ENCODE results near the gene GTPBP4.
"Not testable (repeated sequence)": the region's sequence is repeated elsewhere in the genome, so short reads cannot be mapped to it uniquely, and the experiment has no call there.

GTPBP4 gene

DNA sequence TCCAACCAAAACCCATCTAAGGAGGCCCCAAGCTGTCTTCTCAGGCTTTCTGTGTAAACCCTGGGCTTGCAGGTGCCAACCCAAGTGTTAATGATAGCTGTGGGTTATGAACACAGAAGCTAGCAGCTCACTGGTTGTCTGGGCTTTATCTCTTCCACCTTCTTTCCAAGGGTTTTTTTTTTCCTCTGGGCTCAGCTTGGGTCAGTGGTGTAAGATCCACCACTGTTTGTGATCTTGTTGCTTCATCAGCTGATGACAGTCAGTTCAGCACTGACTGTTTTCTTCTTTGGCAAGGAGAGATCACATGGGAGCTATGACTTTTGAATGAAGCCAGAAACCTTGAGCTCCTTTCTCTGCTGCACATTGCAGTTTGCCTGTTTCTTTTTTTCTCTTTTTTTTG lies 4.6 kb downstream of the GTPBP4 start:
- no peak for DNase-seq

- DNase-seq: no peak
Observed at GRCh38 chr10:994836-995558, 6.8 kb downstream of the GTPBP4 start.

DNA sequence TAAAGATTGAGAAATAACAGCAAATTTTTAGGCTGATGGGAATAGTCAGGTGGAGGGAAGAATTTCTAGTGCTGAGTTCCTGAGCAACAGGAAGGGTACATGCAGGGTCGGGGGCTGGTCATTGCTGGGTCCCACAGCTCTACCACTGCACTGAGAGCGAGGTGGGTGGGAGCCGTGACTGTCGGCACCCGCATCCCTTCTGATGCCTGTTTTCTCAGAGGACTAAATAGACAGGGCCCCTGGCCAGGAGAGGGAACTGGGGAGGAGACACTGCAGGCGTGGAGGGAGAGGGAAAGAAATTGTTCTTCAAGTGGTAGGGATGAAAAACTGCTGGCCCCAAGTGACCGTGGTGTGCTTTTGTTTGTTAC lies 7.3 kb downstream of the GTPBP4 start:
- no peak for DNase-seq

DNA sequence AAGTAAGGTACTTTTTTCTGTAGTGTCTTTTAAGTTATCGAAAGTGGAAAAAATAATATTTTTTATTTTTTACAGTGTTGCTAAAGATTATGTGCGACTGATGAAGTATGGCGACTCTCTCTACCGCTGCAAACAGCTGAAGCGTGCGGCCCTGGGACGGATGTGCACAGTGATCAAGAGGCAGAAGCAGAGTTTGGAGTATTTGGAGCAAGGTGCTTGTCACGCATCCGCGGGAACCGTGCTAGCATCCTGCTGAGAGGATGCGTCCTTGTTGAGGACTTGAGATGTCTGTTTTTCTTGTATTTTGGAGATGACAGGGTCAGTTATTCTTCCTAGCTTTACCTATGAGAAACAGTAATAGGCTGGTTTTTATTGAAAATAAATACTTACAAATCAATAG lies 7.8 kb downstream of the GTPBP4 start:
- DNase-seq: no peak

DNA sequence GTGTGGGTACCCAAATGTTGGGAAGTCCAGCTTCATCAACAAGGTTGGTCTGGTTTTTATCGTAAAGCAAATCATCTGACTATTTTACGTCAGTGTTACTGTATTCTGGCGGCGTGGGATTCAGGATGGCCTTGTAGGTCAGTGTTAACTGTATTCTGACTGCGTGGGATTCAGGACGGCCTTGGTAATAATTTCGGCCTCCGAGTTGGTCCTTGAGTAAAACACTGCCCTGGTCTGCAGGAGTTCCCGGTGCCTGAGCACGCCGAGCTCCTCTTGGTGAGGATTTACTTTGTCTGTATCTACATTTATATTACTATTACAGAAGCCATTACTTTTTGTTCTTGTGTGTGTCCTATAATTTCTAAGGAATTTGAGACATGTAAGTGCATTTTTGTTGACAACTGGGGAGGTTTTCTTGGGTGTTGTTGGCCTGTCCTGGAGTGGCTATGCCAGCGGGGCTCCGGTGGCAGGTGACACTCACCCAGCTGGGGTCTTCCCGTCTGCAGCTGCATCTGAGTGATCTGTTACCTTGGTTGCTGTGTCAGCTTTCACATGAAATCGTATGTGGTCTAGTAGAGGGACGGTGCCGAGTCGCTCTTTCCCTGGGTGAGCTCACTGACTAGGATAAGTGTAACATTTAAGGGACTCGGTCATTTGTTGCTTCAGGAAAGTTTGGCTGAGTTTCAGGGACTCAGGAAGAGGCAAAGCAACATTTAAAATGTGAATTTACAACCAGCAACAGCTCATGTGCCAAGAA lies 9.2 kb downstream of the GTPBP4 start:
- DNase-seq: no peak

DNA sequence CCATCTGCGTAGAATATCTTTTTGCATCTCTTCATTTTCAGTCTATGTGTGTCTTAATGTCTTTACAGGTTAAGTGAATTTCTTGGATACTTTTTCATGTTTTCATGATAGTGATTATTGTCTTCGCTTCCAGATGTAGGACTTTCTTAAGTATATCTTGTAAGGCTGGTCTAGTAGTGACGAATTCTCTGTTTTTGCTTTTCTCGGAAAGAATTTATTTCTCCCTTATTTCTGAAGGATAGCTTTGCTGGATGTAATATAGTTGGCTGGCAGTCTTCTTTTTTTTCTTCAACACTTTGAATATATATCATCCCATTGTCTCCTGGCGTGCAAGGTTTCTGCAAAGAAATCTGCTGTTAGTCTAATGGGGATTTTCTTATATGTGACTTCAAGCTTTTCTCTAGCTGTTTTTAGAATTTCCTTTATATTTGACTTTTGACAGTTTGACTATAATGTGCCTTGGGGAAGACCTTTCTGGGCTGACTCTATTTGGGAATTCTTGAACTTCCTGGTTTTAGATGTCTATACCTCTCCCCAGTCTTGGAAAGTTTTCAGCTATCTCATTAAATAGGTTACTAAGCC lies 14.3 kb downstream of the GTPBP4 start:
- no peak for DNase-seq

DNA sequence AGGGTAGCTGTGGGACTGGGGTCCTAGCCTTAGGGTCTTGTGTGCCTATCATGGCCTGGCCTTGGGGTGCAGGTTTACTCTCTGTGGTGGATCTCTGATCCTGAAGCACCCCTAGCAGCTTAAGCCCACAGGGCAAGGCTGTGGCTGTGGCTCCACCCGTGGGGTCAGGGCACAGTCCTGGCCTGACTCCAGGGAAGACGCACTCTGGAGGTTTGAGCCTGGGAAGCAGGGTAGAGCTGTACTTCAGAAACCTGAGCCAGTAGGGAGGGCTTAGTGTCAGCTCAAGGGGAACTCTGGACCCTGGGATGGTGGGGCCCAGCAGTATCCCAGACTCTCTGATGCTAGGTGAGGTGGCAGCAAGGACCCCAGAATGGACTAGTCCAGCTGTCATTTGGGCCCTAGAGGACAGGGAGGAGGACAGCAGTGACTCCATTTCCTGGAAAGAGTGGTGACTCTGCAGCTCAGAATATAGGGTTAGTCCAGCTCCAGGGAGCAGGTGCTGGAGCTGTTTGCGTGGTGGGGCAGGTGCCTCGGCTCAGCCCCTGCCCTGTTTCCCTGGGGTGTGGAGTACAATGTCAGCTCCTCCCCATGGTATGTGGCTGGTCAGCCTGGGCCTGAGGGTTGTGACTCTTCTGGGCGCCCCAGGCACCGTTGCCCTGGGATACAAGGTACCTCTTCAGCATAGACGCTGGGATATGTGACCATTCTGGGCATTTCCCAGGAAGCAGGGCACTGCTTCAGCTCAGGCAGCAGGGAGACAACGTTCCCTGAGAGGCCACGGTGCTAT lies 15.8 kb downstream of the GTPBP4 start:
- no peak for DNase-seq

GRCh38 chr10:1006573-1006972 lies 18.3 kb downstream of the GTPBP4 start:
- no peak for DNase-seq

- no peak for DNase-seq
Observed at GRCh38 chr10:1007583-1007982, 19.3 kb downstream of the GTPBP4 start.

GRCh38 chr10:1009071-1009494 lies 20.8 kb downstream of the GTPBP4 start:
- DNase-seq: no peak

DNA sequence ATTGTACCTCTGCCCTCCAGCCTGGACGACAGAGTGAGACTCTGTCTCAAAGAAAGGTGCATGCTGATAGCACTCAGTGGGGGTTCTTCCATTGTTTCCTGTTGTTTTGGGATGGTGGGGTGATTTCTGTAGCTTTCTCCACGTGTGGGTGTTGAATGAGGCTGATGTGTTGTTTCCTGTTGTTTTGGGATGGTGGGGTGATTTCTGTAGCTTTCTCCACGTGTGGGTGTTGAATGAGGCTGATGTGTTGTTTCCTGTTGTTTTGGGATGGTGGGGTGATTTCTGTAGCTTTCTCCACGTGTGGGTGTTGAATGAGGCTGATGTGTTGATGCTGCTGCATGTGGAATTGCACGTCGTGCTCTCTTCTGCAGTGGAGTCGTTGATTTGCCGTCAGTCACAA lies 21.7 kb downstream of the GTPBP4 start:
- not testable (repeated sequence) for DNase-seq

- DNase-seq: no peak
Observed at GRCh38 chr10:1010703-1011102, 22.5 kb downstream of the GTPBP4 start.

DNA sequence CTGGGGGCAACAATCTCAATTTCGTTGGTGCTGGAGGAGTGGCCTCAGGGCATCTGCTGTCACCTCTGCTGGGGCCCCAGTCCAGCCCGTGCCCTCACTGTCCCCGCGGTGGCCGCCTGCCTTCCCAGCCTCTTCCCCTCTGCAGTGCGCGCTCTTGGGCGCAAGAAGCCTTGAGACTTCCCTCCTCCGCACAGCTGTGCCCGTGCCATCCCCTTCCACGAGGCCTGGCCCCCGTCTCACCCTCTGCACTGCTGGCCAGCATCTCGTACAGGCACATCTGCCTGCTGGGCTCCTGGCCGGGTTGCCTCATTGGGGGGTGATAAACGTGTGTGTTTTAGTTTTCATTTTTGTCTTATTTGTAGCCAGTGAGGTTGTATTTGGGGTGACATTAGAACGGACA lies 23.5 kb downstream of the GTPBP4 start:
- DNase-seq: no peak

DNA sequence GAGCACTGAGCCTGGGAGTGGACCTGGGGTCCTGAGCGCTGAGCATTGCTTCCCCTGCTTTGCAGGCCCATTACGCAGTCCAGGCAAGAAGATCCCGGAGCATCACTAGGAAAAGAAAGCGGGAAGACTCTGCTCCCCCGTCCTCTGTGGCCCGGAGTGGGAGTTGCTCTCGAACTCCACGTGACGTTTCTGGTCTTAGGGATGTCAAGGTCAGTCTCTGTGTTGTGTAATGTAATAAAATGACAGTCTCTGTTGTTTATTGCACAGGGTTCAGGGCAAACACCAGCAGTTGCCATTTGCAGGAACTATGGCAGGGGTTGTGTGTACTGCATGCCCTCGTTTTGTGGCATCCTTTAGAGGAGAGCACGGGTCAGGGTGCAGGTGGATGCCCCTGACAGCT lies 27.5 kb downstream of the GTPBP4 start:
- DNase-seq: no peak

- DNase-seq: no peak
Observed at GRCh38 chr10:1019362-1019761, 31.1 kb downstream of the GTPBP4 start.

GRCh38 chr10:1020460-1020859 lies 32.2 kb downstream of the GTPBP4 start:
- no peak for DNase-seq

DNA sequence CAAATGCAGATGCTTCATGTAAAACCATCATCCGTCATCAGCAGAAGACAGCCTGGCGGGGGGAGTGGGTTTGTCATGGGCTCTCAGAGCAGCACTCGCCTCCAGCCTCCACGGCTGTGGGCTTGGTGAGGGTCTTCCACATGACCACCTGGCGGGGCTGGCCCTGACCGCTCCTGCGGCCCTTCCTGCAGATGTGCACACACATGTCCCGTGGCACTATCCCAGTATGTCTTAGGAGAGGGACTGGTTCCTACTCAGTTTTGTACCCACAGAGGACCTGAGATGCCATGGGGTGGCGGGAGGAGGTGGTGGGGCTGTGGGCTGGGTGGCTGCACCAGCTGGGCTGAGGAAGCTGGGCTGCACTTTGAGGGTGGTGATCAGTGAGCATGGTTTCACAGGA lies 32.7 kb downstream of the GTPBP4 start:
- DNase-seq: no peak

DNA sequence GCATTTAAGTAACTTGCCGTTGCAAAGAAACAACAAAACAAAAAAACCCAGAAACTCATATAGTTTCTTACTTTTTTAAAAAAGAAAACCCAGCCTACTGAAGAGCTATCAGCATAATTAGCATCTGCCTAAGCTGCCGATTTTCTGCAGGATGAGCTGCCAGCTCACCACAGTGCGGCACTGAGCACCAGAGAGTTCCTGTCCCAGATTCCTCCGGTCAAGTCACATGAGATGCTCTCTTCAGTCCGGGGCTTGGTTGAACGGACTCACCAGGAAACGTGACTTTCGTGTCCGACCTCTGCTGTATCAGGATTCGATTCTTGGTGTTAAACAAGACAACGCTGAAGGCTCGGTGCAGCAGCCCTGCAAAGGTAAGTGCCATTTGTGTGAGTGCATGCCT lies 34.2 kb downstream of the GTPBP4 start:
- no peak for DNase-seq

GRCh38 chr10:1024103-1024502 lies 35.9 kb downstream of the GTPBP4 start:
- DNase-seq: no peak

DNA sequence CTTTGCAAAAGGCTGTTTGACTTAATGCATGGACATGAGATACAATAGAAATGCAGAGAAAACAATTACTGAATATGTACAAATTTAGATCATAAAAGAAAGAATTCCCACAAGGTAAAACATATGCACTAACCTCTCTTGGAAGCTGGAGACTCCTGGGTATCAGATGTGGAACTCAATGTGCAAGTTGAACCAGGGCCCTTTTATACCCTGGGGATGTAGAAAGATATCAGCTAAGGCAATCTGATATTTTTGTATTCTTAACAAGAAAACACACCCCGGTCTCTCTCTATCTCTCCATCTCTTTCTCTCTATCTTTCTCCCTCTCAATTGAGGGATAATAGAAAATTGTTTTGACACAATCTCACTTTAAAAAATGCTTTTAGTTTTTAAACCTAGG lies 37.4 kb downstream of the GTPBP4 start, which contains the start of gene IDI2:
Gene IDI2 (minus strand): TSS at position 177 of the 400 bp plus-strand sequence. CDS start 1,136 bp downstream, outside the sequence.
- DNase-seq: no peak

DNA sequence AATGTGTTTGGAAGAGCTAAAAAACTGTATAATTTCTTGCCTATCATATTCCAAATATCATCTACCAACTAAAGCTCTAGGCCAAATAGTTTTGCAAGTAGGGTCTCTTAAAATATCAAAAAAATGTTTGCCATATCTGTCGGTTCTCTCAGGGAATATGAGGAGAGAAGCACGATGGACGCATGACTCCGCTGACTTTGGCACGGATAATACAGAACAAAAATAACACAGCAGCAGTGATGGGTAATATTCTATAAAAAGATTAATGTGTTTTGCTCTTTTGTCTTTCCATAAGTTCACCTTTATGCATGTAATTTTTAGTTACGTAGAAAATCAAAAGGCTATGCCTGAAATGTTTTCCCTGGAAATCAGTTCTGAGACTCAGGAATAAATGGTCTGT lies 38.3 kb downstream of the GTPBP4 start:
- DNase-seq: no peak

GRCh38 chr10:1029838-1030237 lies 41.6 kb downstream of the GTPBP4 start:
- DNase-seq: no peak

GRCh38 chr10:1033601-1034000 lies 45.4 kb downstream of the GTPBP4 start:
- DNase-seq: no peak

Data from MV-4-11 (cell line).